HG02759 (cell line): ENCODE measurements around the gene KMT2C.

Experiments used
- ATAC-seq: cut with Tn5 transposase; IDR thresholded peaks from one replicate; pipeline ENCODE4 v1.9.1; 2021; ENCODE audit warnings: mild to moderate bottlenecking, moderate library complexity; ENCODE audit not compliant: unreplicated experiment

The KMT2C gene

DNA sequence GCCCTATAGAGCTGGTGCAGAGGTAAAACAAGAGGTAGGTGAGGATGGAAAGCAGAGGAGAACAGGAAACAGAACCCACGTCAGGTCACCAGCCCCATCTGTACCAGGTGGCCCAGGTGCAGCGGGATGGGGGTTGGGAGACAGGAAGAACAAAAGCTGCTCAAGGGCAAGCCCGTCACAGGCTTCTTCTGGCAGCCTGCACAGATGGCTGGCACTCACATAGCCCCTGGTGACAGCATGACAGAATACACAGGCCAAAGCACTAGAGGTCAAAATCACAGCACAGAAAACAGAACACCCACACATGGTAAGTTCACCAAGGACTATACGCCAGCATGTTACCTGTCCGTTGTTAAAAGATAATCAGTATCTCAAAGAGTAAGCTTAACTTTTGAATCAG, 283.5 kb downstream of the KMT2C start:
- no peak for ATAC-seq

GRCh38 chr7:152149363-152149762, 286.4 kb downstream of the KMT2C start:
- no peak for ATAC-seq

GRCh38 chr7:152148706-152149105, 287.1 kb downstream of the KMT2C start:
- no peak for ATAC-seq

DNA sequence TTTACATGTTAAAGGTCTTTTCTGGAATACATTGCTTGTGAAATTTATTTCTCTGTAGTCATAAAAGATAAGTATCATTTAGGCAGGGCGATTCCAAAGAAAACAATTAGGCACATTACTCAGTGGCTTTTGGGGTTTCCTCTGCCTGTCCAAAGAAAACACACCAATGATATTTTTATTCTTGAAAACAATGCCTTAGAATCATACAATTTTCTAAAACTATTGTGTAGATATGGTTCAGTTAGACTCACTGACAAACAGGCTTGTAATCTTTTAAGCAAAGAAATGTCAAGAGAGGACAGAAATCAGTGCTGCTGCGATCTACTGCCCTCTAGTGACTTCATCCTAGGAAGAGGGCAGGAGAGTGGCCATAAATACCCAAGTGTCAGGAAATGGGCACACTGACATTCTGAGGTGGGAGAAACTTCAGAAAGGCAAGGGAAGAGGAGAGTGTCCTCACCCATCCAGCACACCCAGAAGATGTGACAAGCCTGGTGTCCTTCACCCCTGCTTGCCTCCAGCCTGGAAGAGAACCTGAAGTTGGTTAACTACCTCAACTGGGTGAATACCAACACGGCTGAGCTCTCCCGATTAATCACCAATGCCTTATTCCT, 289.8 kb downstream of the KMT2C start:
- no peak for ATAC-seq

- no peak for ATAC-seq
These were observed 291.1 kb downstream of the KMT2C start for GRCh38 chr7:152144557-152145245.

- ATAC-seq: no peak
These were observed 292.7 kb downstream of the KMT2C start for GRCh38 chr7:152142976-152143595.

GRCh38 chr7:152140560-152140959, 295.2 kb downstream of the KMT2C start:
- ATAC-seq: no peak

DNA sequence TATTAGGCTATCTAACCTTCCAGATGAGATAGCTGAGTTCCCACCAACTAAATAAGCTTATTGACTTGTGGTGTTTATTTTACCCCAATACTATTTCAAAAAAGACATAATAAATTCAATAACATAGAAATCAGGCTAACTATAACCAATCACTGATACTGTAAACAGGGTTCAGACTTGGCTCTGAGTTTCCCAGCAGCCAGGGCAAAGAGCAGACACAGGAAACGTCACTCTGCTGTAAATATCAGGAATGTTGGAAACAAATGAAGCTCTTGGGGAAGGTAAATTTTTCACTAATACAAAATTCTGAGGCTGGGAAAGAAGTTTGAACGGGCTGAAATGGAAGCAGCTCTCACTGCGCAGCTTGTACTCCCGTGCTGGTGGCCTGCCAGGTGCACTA, 295.7 kb downstream of the KMT2C start:
- ATAC-seq: no peak

DNA sequence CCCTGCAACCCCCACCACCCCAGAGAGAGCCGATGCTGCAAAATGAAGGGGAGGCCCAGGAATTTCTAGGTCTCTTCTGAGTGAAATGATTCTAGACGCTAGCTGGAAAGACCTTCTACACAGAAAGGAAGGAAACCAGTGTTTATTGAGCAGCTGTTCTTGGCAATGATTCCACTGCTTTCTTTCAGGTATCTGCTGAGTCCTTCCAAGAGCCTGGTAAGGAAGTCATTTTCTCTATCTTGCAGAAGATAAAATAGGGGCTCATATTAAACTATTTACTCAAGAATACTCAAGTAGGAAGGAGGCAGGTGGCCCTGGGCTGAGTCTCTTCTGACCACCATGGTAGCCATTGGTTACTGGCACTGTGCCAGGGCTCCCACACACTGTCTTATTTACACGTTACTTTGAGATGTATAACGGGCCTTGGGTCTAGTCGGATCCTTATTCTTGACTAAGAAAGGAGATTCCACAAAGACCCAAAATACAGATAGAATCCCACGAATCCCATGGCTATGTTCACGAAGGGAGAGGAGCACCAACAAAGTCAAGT, 298.3 kb downstream of the KMT2C start:
- no peak for ATAC-seq

DNA sequence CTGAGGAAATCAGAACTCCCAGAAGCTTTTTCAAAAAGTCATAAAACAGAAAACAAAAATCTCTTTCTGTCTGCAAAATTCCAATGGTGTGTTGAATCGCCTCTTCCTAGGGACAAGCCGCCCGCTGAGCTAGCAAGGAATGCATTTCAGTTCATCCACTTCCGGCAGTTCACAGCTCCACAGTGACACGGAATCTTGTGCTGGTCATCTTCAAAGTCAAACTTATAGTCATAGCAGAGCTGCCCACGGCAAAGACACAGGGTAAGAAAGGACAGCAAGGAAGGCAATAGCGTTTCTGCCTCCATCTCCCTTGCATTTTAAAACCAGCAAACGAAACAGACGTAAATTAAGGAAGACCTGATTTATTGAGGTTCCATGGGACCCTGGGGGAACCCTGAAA, 299.1 kb downstream of the KMT2C start:
- ATAC-seq: no peak

GRCh38 chr7:152133804-152134203, 302.0 kb downstream of the KMT2C start:
- no peak for ATAC-seq

DNA sequence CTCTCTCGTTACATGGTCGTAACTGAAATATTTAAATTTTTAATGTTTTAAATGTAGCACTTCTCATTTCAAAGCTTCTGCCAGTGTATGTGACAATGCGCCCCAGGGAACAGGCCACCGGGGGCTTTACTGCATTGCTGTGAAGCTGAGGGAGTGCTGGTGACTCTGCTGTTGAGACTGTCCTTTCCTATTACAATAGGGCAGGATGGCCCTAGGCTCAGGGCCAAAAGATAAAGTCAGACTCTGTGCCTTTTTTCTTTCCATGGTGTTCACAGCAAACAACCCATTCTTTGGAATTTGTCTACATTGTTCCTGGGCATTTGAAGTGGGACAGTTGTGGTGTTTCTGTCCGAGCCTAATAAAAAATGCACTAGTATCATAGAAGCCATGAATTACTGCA, 303.0 kb downstream of the KMT2C start:
- ATAC-seq: no peak

- ATAC-seq: no peak
These were observed 303.8 kb downstream of the KMT2C start for GRCh38 chr7:152131981-152132494.

- ATAC-seq: no peak
These were observed 304.9 kb downstream of the KMT2C start for GRCh38 chr7:152130658-152131590.

- ATAC-seq: no peak
These were observed 306.1 kb downstream of the KMT2C start for GRCh38 chr7:152129682-152130081.

GRCh38 chr7:152128741-152129461, 306.9 kb downstream of the KMT2C start:
- no peak for ATAC-seq

- no peak for ATAC-seq
These were observed 307.6 kb downstream of the KMT2C start for GRCh38 chr7:152128252-152128651.

DNA sequence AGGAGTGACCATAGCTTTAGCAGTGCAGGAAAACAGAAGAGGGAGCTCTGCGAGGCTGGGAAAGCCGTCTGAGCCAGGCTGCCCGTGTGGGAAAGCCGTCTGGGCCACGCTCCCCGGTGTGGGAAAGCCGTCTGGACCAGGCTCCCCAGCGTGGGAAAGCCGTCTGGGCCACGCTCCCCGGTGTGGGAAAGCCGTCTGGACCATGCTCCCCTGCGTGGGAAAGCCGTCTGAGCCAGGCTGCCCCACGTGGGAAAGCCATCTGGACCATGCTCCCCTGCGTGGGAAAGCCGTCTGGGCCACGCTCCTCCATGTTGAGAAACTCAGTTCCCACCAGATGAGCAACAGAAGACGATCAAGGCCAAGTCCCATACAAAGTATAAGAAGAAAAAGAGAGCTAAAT, 308.6 kb downstream of the KMT2C start:
- ATAC-seq: no peak

DNA sequence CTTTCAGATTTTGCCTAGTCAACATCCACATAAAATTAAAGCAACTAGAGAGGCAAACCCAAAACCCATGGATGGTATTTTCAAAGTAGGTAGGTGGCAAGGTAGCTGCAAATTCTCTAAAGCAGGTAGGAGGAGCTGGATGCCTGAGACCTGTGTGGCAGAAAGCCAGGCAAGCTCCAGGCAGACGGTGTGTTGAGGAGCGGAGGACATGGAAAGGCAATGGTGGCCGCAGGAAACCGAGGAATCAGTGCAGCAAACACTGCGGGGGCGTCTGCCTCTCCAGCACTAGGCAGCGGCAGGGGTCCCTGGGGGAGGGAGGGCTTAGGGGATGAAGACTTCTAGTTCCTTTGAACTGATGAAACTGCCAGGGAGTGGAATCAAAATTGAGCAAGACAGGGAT, 309.1 kb downstream of the KMT2C start:
- ATAC-seq: no peak

GRCh38 chr7:152122540-152122939, 313.3 kb downstream of the KMT2C start:
- no peak for ATAC-seq
